GM18868 (cell line): ENCODE results near the gene FBP1.
"Not testable (repeated sequence)": the region's sequence is repeated elsewhere in the genome, so short reads cannot be mapped to it uniquely, and the experiment has no call there.

Experiments
- ATAC-seq: cut with Tn5 transposase; IDR thresholded peaks from one replicate; pipeline ENCODE4 v1.9.1; 2021; ENCODE audit warnings: mild to moderate bottlenecking, moderate library complexity; ENCODE audit not compliant: unreplicated experiment

FBP1 gene

GRCh38 chr9:94586316-94586715 lies 53.0 kb downstream of the FBP1 start:
- no peak for ATAC-seq

- ATAC-seq: no peak
Observed at GRCh38 chr9:94584555-94584954, 54.8 kb downstream of the FBP1 start.

- no peak for ATAC-seq
Observed at GRCh38 chr9:94581728-94582127, 57.6 kb downstream of the FBP1 start.

- no peak for ATAC-seq
Observed at GRCh38 chr9:94577571-94577970, 61.7 kb downstream of the FBP1 start.

- no peak for ATAC-seq
Observed at GRCh38 chr9:94577036-94577435, 62.3 kb downstream of the FBP1 start.

GRCh38 chr9:94576131-94576530 lies 63.2 kb downstream of the FBP1 start:
- ATAC-seq: no peak

GRCh38 chr9:94568972-94569712 lies 70.2 kb downstream of the FBP1 start:
- no peak for ATAC-seq

GRCh38 chr9:94568250-94568889 lies 70.9 kb downstream of the FBP1 start:
- ATAC-seq: no peak

GRCh38 chr9:94567271-94567670 lies 72.0 kb downstream of the FBP1 start:
- ATAC-seq: no peak

GRCh38 chr9:94566550-94566949 lies 72.8 kb downstream of the FBP1 start:
- ATAC-seq: no peak

- not testable (repeated sequence) for ATAC-seq
Observed at GRCh38 chr9:94564279-94564678, 75.0 kb downstream of the FBP1 start.

GRCh38 chr9:94563548-94563947 lies 75.8 kb downstream of the FBP1 start:
- no peak for ATAC-seq

- no peak for ATAC-seq
Observed at GRCh38 chr9:94560237-94560636, 79.1 kb downstream of the FBP1 start.

GRCh38 chr9:94557376-94557775 lies 81.9 kb downstream of the FBP1 start:
- ATAC-seq: no peak

GRCh38 chr9:94554439-94555331 lies 84.6 kb downstream of the FBP1 start, which contains the start of gene PCAT7:
Gene PCAT7 (plus strand): TSS chr9:94555083.
- no peak for ATAC-seq

- no peak for ATAC-seq
Observed at GRCh38 chr9:94554078-94554438, 85.3 kb downstream of the FBP1 start.
